ENCODE data around the gene CROCC. TPM values are rescaled to one million over a fixed set of nuclear protein-coding genes. Genes with fewer than 3 reads are reported as not detected.

CROCC gene
- total and polyA plus RNA-seq, 4 donors: 2.9 to 8.3 (median 5.1) TPM

DNA sequence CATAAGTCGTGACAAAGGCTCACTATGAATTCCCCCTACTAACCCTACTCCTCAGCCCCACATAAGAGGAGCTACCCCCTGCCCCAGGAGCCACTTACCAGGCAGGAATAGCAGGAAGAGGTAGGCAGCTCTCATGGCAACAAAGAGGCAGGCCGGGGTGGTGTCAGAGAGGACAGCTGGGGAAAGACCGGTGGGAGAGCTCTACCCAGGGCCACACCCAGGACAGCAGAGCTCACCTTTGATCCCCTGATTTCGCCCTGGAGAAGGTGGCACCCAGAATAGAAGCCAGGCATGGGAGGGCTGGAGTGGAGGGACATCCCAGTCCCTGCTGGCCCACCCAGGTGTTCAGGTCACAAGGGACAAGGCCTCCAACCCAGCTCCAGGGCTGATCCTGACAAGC, 56.4 kb downstream of the CROCC start:
- 87% methylated on average over 4 of the region's 4 CpGs for WGBS
- no peak overlapping the region for H3K27ac ChIP-seq (ENCODE audit: low read depth in 1 of 2, low read length in 2 of 2)
- no peak for DNase-seq (ENCODE audit: low spot score)
- peaks cover 0 to 2% (median 0%) of the 10 kb centered on the region in 4 donors for H3K27me3 ChIP-seq (ENCODE audit: control insufficient read depth in 4 of 4, insufficient read depth in 4 of 4, low read length in 3 of 4)
- H3K9ac ChIP-seq (ENCODE audit: low read depth in 1 of 2, low read length in 2 of 2): no peak overlapping the region
- no peaks in the 10 kb centered on the region for H3K36me3 ChIP-seq (ENCODE audit: control insufficient read depth in 4 of 4, insufficient read depth in 3 of 4, low read depth in 1 of 4, low read length in 3 of 4)
- TF ChIP-seq YY1 (IDR thresholded peaks at IDR 0.05): no peak
- TF ChIP-seq, protein P1, sequence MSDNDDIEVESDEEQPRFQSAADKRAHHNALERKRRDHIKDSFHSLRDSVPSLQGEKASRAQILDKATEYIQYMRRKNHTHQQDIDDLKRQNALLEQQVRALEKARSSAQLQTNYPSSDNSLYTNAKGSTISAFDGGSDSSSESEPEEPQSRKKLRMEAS (IDR thresholded peaks at IDR 0.05): no peak
- TF ChIP-seq RAD21 (IDR thresholded peaks at IDR 0.05): no peak
- TF ChIP-seq, protein P2, sequence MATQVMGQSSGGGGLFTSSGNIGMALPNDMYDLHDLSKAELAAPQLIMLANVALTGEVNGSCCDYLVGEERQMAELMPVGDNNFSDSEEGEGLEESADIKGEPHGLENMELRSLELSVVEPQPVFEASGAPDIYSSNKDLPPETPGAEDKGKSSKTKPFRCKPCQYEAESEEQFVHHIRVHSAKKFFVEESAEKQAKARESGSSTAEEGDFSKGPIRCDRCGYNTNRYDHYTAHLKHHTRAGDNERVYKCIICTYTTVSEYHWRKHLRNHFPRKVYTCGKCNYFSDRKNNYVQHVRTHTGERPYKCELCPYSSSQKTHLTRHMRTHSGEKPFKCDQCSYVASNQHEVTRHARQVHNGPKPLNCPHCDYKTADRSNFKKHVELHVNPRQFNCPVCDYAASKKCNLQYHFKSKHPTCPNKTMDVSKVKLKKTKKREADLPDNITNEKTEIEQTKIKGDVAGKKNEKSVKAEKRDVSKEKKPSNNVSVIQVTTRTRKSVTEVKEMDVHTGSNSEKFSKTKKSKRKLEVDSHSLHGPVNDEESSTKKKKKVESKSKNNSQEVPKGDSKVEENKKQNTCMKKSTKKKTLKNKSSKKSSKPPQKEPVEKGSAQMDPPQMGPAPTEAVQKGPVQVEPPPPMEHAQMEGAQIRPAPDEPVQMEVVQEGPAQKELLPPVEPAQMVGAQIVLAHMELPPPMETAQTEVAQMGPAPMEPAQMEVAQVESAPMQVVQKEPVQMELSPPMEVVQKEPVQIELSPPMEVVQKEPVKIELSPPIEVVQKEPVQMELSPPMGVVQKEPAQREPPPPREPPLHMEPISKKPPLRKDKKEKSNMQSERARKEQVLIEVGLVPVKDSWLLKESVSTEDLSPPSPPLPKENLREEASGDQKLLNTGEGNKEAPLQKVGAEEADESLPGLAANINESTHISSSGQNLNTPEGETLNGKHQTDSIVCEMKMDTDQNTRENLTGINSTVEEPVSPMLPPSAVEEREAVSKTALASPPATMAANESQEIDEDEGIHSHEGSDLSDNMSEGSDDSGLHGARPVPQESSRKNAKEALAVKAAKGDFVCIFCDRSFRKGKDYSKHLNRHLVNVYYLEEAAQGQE (IDR thresholded peaks at IDR 0.05): no peak
- TF ChIP-seq, protein P3, sequence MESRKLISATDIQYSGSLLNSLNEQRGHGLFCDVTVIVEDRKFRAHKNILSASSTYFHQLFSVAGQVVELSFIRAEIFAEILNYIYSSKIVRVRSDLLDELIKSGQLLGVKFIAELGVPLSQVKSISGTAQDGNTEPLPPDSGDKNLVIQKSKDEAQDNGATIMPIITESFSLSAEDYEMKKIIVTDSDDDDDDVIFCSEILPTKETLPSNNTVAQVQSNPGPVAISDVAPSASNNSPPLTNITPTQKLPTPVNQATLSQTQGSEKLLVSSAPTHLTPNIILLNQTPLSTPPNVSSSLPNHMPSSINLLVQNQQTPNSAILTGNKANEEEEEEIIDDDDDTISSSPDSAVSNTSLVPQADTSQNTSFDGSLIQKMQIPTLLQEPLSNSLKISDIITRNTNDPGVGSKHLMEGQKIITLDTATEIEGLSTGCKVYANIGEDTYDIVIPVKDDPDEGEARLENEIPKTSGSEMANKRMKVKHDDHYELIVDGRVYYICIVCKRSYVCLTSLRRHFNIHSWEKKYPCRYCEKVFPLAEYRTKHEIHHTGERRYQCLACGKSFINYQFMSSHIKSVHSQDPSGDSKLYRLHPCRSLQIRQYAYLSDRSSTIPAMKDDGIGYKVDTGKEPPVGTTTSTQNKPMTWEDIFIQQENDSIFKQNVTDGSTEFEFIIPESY (IDR thresholded peaks at IDR 0.05): no peak
- no peaks in the 10 kb centered on the region for H3K9me3 ChIP-seq (ENCODE audit: control insufficient read depth in 4 of 4, low read length in 3 of 4)
- H3K4me1 ChIP-seq (ENCODE audit: control insufficient read depth in 4 of 4, insufficient read depth in 4 of 4, low read length in 3 of 4): peaks cover 0 to 4% (median 0%) of the 10 kb centered on the region in 4 donors
- no peak overlapping the region for H3K4me3 ChIP-seq (ENCODE audit: low read depth in 1 of 3, low read length in 3 of 3)

DNA sequence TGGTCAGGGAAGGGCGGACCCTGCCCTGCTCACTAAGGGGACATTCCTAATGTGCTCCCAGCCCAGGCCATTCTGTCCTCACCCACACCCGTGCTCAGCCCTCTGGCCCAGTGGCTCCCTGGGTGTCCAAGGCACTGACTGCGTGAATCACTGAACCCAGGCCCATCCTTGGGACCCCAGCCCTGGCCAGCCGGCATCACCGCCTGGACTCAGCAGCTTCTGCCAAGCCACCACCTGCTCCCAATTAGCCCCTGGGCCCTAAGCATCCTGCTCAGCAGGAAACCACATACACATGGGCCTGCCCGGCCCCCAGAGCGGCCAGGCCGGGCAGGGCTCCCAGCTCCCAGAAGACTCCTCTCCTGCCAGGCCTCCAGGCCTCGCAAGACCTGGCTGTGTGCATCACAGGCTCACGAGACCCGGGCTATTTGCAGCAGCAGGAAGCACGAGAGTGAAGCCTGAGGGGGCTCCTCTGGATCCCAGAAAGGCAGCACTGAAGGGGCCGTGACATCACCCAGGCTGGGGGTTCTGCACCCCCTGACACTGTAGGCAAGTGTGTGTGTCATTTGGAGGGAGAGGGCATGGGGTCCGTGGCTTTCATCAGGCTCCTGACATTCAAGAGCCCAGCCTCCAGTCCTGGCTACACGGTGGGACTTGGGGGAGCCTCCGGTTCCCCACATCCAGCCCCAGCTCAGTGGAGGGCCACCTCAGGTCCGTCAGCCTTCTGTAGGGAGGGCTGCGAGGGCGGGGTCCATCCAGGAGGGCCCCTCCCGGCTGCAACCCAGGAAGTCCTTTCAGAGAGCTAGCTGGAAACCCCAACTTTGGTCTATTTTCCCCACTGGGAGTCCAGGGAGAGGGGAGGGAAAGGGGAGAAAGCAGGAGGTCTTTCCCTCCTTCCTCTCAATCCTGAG, 57.1 kb downstream of the CROCC start:
- Histone ChIP-seq H3K4me1 (ENCODE audit: control insufficient read depth in 4 of 4, insufficient read depth in 4 of 4, low read length in 3 of 4) (peaks cover 0 to 4% (median 0%) of the 10 kb centered on the region in 4 donors), H3K9ac (ENCODE audit: low read depth in 1 of 2, low read length in 2 of 2) (no peak overlapping the region), H3K9me3 (ENCODE audit: control insufficient read depth in 4 of 4, low read length in 3 of 4) (no peaks in the 10 kb centered on the region), H3K36me3 (ENCODE audit: control insufficient read depth in 4 of 4, insufficient read depth in 3 of 4, low read depth in 1 of 4, low read length in 3 of 4) (no peaks in the 10 kb centered on the region), H3K27me3 (ENCODE audit: control insufficient read depth in 4 of 4, insufficient read depth in 4 of 4, low read length in 3 of 4) (peaks cover 0 to 2% (median 0%) of the 10 kb centered on the region in 4 donors), H3K4me3 (ENCODE audit: low read depth in 1 of 3, low read length in 3 of 3) (no peak overlapping the region), H3K27ac (ENCODE audit: low read depth in 1 of 2, low read length in 2 of 2) (no peak overlapping the region)
- TF ChIP-seq TAF1 (conservative IDR thresholded peaks at IDR 0.05) (no peak), RXRA (IDR thresholded peaks at IDR 0.05) (no peak)
- TF ChIP-seq, protein P4, sequence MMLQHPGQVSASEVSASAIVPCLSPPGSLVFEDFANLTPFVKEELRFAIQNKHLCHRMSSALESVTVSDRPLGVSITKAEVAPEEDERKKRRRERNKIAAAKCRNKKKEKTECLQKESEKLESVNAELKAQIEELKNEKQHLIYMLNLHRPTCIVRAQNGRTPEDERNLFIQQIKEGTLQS (IDR thresholded peaks at IDR 0.05): no peak
- TF ChIP-seq, protein P1 (IDR thresholded peaks at IDR 0.05): no peak
- WGBS: 83% methylated on average over 20 of the region's 20 CpGs
- no peak for DNase-seq (ENCODE audit: low spot score)
